GM12864 (cell line): ENCODE data around the gene MAGI2.

Experiments used
- DNase-seq: peaks from one replicate; pipeline ENCODE4 v3.0.0-alpha.2; 2011; ENCODE audit warnings: low read depth
- H3K4me3 ChIP-seq: 2 replicates; pipeline ENCODE4 v1.5.1; 2011; ENCODE audit warnings: mild to moderate bottlenecking, low read depth, low read length, control low read depth
- CTCF ChIP-seq: IDR thresholded peaks from 2 replicates; pipeline ENCODE4 v1.5.1; 2011; ENCODE audit warnings: low read depth, mild to moderate bottlenecking, moderate library complexity, low read length, control low read depth, inconsistent platforms; ENCODE audit errors: missing control alignments

Gene MAGI2

DNA sequence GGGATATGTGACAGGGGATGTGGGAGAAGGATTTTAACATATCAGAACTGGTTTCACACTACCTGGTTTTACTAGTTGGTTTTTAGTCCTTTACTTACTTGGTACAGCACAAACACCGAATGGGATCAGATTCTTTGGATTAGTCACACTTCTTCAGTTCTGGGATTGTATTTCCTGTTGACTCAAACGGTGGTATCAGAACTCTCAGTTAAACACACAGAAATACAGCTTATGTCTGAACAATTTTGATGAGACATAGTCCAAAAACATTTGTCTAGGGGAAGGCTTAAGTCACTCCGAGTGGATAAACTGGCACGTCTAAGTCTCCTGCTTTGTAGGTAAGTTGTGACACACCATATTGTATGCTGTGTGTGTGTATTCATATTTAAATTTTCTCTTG lies 1174.4 kb downstream of the MAGI2 start:
- DNase-seq, result no peak
- H3K4me3 ChIP-seq, result no peak overlapping the region
- no peak for TF ChIP-seq CTCF

- no peak for DNase-seq
Measured at GRCh38 chr7:78267141-78267540, 1186.3 kb downstream of the MAGI2 start.

GRCh38 chr7:78265486-78265885 lies 1188.0 kb downstream of the MAGI2 start:
- H3K4me3 ChIP-seq, result no peak overlapping the region
- TF ChIP-seq CTCF, result no peak
- DNase-seq, result no peak

More at GRCh38 chr7:78267141-78267540, 1186.3 kb downstream of the MAGI2 start:
- H3K4me3 ChIP-seq, result no peak overlapping the region
- no peak for TF ChIP-seq CTCF

DNA sequence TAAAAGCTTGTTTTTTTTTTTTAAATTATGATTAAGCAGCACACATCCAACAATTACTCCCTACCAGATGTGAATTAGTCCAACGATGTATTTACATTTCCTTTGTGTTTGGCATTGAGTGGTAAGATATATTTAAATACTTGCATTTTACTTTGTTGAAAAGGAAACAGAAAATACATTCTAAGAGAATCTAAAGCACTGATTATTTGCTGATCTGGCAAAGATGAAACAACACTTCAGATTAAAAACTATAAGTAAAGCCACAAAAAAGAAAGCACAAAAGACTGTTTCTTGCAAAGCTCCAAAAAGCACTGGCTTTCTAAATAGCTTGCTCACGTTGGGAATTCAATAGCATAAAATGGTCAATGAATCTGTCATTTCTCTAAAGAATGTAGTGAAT lies 1188.4 kb downstream of the MAGI2 start:
- DNase-seq, result no peak

DNA sequence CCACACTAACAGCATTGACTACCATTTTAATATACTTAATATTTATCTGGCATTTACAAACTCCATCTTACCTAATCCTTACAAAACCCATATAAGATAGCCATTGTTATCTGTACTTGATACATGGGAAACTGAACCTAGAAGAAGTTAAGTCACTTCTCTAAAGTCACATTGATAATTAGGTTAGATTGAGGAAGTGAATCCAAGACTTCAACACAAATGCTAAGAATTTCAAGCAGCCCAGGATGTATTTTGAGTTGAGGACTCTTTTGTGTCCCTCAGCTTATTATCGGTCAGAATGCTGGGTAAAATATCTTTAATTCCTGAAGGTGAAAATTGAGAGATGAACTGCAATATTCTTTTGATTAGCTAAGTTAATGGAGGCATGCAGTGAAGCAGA lies 1189.4 kb downstream of the MAGI2 start:
- no peak for TF ChIP-seq CTCF
- no peak overlapping the region for H3K4me3 ChIP-seq
- DNase-seq, result no peak

More for the DNA sequence above, 1188.4 kb downstream of the MAGI2 start:
- no peak overlapping the region for H3K4me3 ChIP-seq
- no peak for TF ChIP-seq CTCF

GRCh38 chr7:78261739-78262138 lies 1191.7 kb downstream of the MAGI2 start:
- no peak overlapping the region for H3K4me3 ChIP-seq
- no peak for TF ChIP-seq CTCF
- no peak for DNase-seq

- DNase-seq, result no peak
- no peak for TF ChIP-seq CTCF
- H3K4me3 ChIP-seq, result no peak overlapping the region
Measured at GRCh38 chr7:78261302-78261701, 1192.2 kb downstream of the MAGI2 start.
